Measurements from ENCODE around the gene EGR4. TPM values are rescaled to one million over a fixed set of nuclear protein-coding genes. Genes with fewer than 3 reads are reported as not detected.

The EGR4 gene
- polyA plus RNA-seq, 1 experiment: not detected

- TF ChIP-seq CTCF (IDR thresholded peaks at IDR 0.05; ENCODE audit: insufficient read depth, low read depth, low read length): no peak
- H3K27me3 ChIP-seq (ENCODE audit: control insufficient read depth, insufficient read depth, low read length): peaks cover 24% of the 10 kb centered on the region
- POLR2A ChIA-PET: no interaction called here
- H3K36me3 ChIP-seq (ENCODE audit: control insufficient read depth, insufficient read depth, low read length): no peaks in the 10 kb centered on the region
- H3K4me3 ChIP-seq (ENCODE audit: low read depth, low read length): no peak overlapping the region
- CTCF ChIA-PET: interaction anchor here (0.6 kb wide), 1 partner anchor 17 kb away, joined by 3 read pairs; no protein-coding TSS in a partner anchor
- DNase-seq (ENCODE audit: low read depth): no peak
These were observed 7.2 kb downstream of the EGR4 start for GRCh38 chr2:73286134-73286655.

DNA sequence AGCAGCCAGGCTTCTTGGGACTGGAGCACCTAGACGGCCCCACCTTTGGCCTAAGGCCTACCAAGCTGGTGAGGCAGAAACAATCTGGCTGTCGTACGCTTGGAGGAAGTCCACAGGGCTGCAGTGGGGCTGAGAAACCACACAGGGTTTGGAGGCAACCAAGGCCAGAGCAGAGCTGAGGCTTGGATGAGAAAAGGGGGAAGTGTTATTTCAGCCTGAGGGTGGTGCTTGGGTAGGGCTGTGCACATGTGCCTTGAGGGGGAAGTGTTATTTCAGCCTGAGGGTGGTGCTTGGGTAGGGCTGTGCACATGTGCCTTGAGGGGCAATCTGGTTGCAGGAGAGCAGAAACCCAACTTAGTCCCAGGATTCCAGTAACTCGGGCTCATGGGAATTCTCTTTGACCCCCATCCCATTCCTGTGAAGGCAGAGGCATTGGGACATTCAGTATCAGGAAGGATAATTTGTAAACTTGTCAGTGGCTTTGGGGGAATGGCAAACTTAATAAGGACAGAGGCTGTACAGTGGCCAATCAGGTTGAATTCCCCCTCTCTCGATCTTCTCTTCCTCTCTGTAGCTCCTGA is 8.1 kb downstream of the EGR4 start:
- no peak for DNase-seq (ENCODE audit: low read depth)
- ChIA-PET POLR2A (no interaction called here), CTCF (no interaction called here)
- no peak overlapping the region for H3K4me3 ChIP-seq (ENCODE audit: low read depth, low read length)
- peaks cover 18% of the 10 kb centered on the region for H3K27me3 ChIP-seq (ENCODE audit: control insufficient read depth, insufficient read depth, low read length)
- TF ChIP-seq CTCF (IDR thresholded peaks at IDR 0.05; ENCODE audit: insufficient read depth, low read depth, low read length): no peak
- H3K36me3 ChIP-seq (ENCODE audit: control insufficient read depth, insufficient read depth, low read length): no peaks in the 10 kb centered on the region

DNA sequence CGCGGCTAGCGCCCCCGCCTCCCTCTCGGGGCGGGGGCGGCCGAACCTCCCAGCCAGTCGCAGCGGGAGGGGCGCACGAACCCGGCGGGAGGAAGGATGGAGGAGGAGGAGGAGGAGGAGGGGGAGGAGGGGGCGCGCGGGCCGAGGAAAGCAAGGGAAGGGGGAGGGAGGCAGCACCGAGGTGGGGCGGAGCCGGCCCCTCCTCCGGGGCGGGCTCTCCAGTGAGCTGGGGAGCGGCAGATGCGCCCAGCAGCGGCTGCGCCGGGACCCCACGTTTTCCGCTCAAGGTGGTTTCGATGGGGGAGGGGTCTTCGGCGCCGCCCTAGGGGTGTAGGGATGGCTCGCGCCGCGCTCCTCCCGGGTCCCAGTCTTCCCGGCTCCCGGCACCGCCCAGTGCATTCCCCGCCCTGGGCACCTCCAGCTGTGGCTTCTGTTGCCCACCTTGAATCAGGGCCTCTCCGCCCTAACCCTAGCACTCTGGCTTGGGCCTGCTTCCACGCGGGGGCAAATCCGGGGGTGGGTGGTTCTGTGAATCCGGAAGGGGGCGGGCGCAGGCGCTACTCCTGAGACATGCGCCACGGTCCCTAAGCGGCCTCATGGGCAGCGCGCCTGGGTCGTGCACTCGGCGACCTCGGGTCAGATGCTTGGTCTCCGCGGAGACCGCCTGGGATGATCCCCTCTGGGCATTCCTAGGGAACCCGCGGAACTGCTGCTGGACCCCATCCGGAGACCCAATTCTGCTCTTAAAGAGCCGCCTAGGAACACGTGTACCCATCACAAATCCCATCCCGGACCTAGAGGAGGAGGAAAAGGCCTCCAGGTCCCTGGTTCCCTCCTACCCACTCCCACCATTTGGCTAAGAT is 8.8 kb downstream of the EGR4 start, which contains the start of gene FBXO41:
TSS of gene FBXO41 (minus strand) at position 183 of the 863 bp plus-strand sequence. CDS start 14,848 bp downstream, outside the sequence.
- H3K27me3 ChIP-seq (ENCODE audit: control insufficient read depth, insufficient read depth, low read length): peaks cover 13% of the 10 kb centered on the region
- no peak for DNase-seq (ENCODE audit: low read depth)
- H3K36me3 ChIP-seq (ENCODE audit: control insufficient read depth, insufficient read depth, low read length): no peaks in the 10 kb centered on the region
- no peak for TF ChIP-seq CTCF (IDR thresholded peaks at IDR 0.05; ENCODE audit: insufficient read depth, low read depth, low read length)
- ChIA-PET CTCF (no interaction called here), POLR2A (interaction anchor here (0.6 kb wide), 1 partner anchor 37 kb away, joined by 9 read pairs; no protein-coding TSS in a partner anchor)
- peak within 1 kb of the TSS; percentile 75 for H3K4me3 ChIP-seq (ENCODE audit: low read depth, low read length)

DNA sequence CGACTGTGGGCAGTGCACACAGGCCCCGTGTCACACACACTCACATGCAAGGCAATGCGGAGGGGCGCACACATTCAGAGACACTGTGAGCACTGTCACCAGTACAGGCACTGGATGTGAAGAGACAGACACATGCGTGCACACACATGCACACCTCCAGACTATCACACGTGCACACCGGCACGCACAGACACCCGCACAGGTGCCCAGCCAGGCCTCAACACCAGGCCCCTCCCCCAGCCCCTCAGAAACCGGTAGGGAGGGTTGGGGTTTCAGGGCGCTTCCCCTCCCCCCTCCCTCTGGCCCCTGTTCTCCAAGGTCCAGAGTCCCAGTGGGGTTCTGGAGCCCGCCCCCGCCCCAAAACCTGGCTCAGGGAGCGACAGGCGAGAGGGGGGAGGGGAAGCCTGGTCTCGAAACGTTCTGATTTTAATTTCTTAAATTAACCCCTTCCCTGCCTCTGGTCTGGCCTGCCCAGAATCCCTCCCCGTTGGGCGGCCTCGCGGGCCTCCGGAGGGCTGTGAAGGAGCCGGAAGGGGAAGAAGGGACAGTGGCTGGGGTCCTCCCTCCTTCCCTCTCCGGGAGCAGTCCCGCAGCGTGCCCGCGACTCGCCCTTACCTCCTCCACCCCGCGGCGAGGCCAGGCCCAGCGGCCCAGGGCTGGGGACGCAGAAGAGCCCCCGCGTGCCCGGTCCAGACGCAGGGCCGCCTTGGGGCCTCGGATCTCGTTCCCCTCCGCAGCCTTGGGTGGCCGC is 9.6 kb downstream of the EGR4 start:
- CTCF ChIA-PET: no interaction called here
- Histone ChIP-seq H3K27me3 (ENCODE audit: control insufficient read depth, insufficient read depth, low read length) (peaks cover 13% of the 10 kb centered on the region), H3K36me3 (ENCODE audit: control insufficient read depth, insufficient read depth, low read length) (no peaks in the 10 kb centered on the region), H3K4me3 (ENCODE audit: low read depth, low read length) (peak overlapping the region; percentile 75)
- DNase-seq (ENCODE audit: low read depth): no peak
- POLR2A ChIA-PET: no interaction called here
- no peak for TF ChIP-seq CTCF (IDR thresholded peaks at IDR 0.05; ENCODE audit: insufficient read depth, low read depth, low read length)
